WTC11 (cell line): ENCODE data around the gene IGF2BP1. TPM values are rescaled to one million over a fixed set of nuclear protein-coding genes. Genes with fewer than 3 reads are reported as not detected.
A peak's percentile ranks its signal among the peaks of the same experiment; 100 is the strongest.

Experiments
- ATAC-seq: fragments of 200-7000 bp; cut with Tn5 transposase; 2 replicates; pipeline ENCODE4 v1.10.0; 2021; ENCODE audit warnings: mild to moderate bottlenecking, moderate library complexity
- CTCF ChIA-PET: fragments of 300-600 bp; sonication (Branson Sonifier 250); formaldehyde crosslinking; loops from one replicate; lab custom pipeline; 2021; ENCODE audit warnings: antibody characterized with exemption; lab: Charles Lee
- POLR2A ChIA-PET: fragments of 350-600 bp; sonication (Branson Sonifier 250); formaldehyde crosslinking; loops from one replicate; lab custom pipeline; 2021; ENCODE audit warnings: antibody characterized with exemption; lab: Charles Lee
- DNase-seq: peaks from one replicate; pipeline ENCODE4 v3.0.0; 2021; ENCODE audit warnings: low spot score
- H3K27ac Mint-ChIP-seq: 2 replicates; pipeline ENCODE4 v1.8.0; 2021; ENCODE audit warnings: mixed read lengths
- H3K27me3 Mint-ChIP-seq: 2 replicates; pipeline ENCODE4 v1.8.0; 2021; ENCODE audit warnings: low read depth, mild to moderate bottlenecking, moderate library complexity, mixed read lengths
- H3K36me3 Mint-ChIP-seq: 2 replicates; pipeline ENCODE4 v1.8.0; 2021; ENCODE audit warnings: mixed read lengths
- H3K4me1 Mint-ChIP-seq: 2 replicates; pipeline ENCODE4 v1.8.0; 2022; ENCODE audit warnings: mixed read lengths
- H3K4me3 Mint-ChIP-seq: 2 replicates; pipeline ENCODE4 v1.8.0; 2021; ENCODE audit warnings: mild to moderate bottlenecking, moderate library complexity, mixed read lengths
- H3K9me3 Mint-ChIP-seq: 2 replicates; pipeline ENCODE4 v1.8.0; 2021; ENCODE audit warnings: mixed read lengths
- ARID4B ChIP-seq: sonication (generic); formaldehyde crosslinking; IDR thresholded peaks from 2 replicates; pipeline ENCODE4 v1.8.0; 2023; ENCODE audit warnings: missing genetic modification reagents, mild to moderate bottlenecking, borderline replicate concordance
- CTCF ChIP-seq: fragments of 200-600 bp; IDR thresholded peaks from 2 replicates; pipeline ENCODE4 v1.8.0; 2022; ENCODE audit warnings: antibody characterized with exemption
- E2F1 ChIP-seq: sonication (generic); formaldehyde crosslinking; IDR thresholded peaks from 2 replicates; pipeline ENCODE4 v1.8.0; 2022; ENCODE audit warnings: mild to moderate bottlenecking, missing genetic modification reagents
- E2F5 ChIP-seq: sonication (generic); formaldehyde crosslinking; IDR thresholded peaks from 2 replicates; pipeline ENCODE4 v1.8.1; 2022; ENCODE audit warnings: mild to moderate bottlenecking, moderate library complexity, missing genetic modification reagents
- ERG ChIP-seq: fragments of 250-450 bp; sonication (Bioruptor Pico); IDR thresholded peaks from 2 replicates; pipeline ENCODE4 v1.8.0; 2021; ENCODE audit warnings: mild to moderate bottlenecking
- ESRRA ChIP-seq: sonication (generic); formaldehyde crosslinking; IDR thresholded peaks from 2 replicates; pipeline ENCODE4 v1.8.1; 2022; ENCODE audit warnings: mild to moderate bottlenecking, missing genetic modification reagents, borderline replicate concordance
- FOXJ3 ChIP-seq: sonication (generic); formaldehyde crosslinking; IDR thresholded peaks from 2 replicates; pipeline ENCODE4 v1.9.0; 2021; ENCODE audit warnings: missing genetic modification reagents, mild to moderate bottlenecking, borderline replicate concordance
- GABPB1 ChIP-seq: sonication (generic); formaldehyde crosslinking; IDR thresholded peaks from 2 replicates; pipeline ENCODE4 v1.8.1; 2023; ENCODE audit warnings: mild to moderate bottlenecking, missing genetic modification reagents
- GTF2I ChIP-seq: fragments of 250-450 bp; sonication (Bioruptor Pico); conservative IDR thresholded peaks from 2 replicates; pipeline ENCODE4 v1.4.0; 2021; ENCODE audit warnings: mild to moderate bottlenecking
- IRF1 ChIP-seq: sonication (generic); formaldehyde crosslinking; IDR thresholded peaks from 2 replicates; pipeline ENCODE4 v1.8.0; 2023; ENCODE audit warnings: missing genetic modification reagents
- IRF2 ChIP-seq: sonication (generic); formaldehyde crosslinking; IDR thresholded peaks from 2 replicates; pipeline ENCODE4 v1.8.0; 2022; ENCODE audit warnings: low read depth, missing genetic modification reagents, borderline replicate concordance
- JAZF1 ChIP-seq: fragments of 250-450 bp; sonication (Bioruptor Pico); IDR thresholded peaks from 2 replicates; pipeline ENCODE4 v1.9.0; 2021; ENCODE audit warnings: moderate library complexity, mild to moderate bottlenecking, inconsistent platforms
- NR3C1 ChIP-seq: sonication (generic); formaldehyde crosslinking; conservative IDR thresholded peaks from 2 replicates; pipeline ENCODE4 v1.8.1; 2023; ENCODE audit warnings: low read depth, mild to moderate bottlenecking, missing genetic modification reagents
- PREB ChIP-seq: sonication (generic); formaldehyde crosslinking; IDR thresholded peaks from 2 replicates; pipeline ENCODE4 v1.8.1; 2022; ENCODE audit warnings: mild to moderate bottlenecking, missing genetic modification reagents, moderate library complexity, borderline replicate concordance
- ZMAT4 ChIP-seq: fragments of 250-450 bp; sonication (Bioruptor Pico); IDR thresholded peaks from 2 replicates; pipeline ENCODE4 v1.9.0; 2021; ENCODE audit warnings: mild to moderate bottlenecking
- ZNF263 ChIP-seq: sonication (generic); formaldehyde crosslinking; IDR thresholded peaks from 2 replicates; pipeline ENCODE4 v1.8.1; 2022; ENCODE audit warnings: low read depth, mild to moderate bottlenecking, moderate library complexity, missing genetic modification reagents
- ZNF317 ChIP-seq: sonication (generic); formaldehyde crosslinking; IDR thresholded peaks from 2 replicates; pipeline ENCODE4 v1.8.1; 2023; ENCODE audit warnings: low read depth, mild to moderate bottlenecking, moderate library complexity, missing genetic modification reagents, borderline replicate concordance
- ZNF423 ChIP-seq: fragments of 250-450 bp; sonication (Bioruptor Pico); IDR thresholded peaks from 2 replicates; pipeline ENCODE4 v2.1.2; 2022; ENCODE audit warnings: mild to moderate bottlenecking, moderate library complexity
- ZNF512 ChIP-seq: sonication (generic); formaldehyde crosslinking; IDR thresholded peaks from 2 replicates; pipeline ENCODE4 v1.8.1; 2022; ENCODE audit warnings: missing genetic modification reagents, borderline replicate concordance
- ZNF671 ChIP-seq: fragments of 250-450 bp; sonication (Bioruptor Pico); IDR thresholded peaks from 2 replicates; pipeline ENCODE4 v1.8.0; 2021; ENCODE audit warnings: mild to moderate bottlenecking
- total RNA-seq: library from RNA; stranded (reverse); gene quantifications from 3 replicates; pipeline ENCODE4 v1.2.3, GENCODE V29; 2021

The IGF2BP1 gene
- total RNA-seq, 1 experiment from 2014 or later: 392 TPM

- no peak for TF ChIP-seq ZNF423 (CRISPR knock-in tag)
- TF ChIP-seq CTCF: no peak
- no peak for TF ChIP-seq ZMAT4
- TF ChIP-seq PREB (CRISPR knock-in tag): no peak
- TF ChIP-seq ZNF671: no peak
- no peak for TF ChIP-seq GABPB1 (CRISPR knock-in tag)
- TF ChIP-seq E2F5: no peak
- no peak for TF ChIP-seq IRF2
- TF ChIP-seq NR3C1 (CRISPR knock-in tag): no peak
- no peak for TF ChIP-seq FOXJ3 (CRISPR knock-in tag)
- no peak for TF ChIP-seq IRF1 (CRISPR knock-in tag)
- TF ChIP-seq ESRRA: no peak
- TF ChIP-seq ZNF263: no peak
Measured at GRCh38 chr17:49018116-49018612, 21.0 kb downstream of the IGF2BP1 start (continued).

GRCh38 chr17:49018748-49019147, 21.6 kb downstream of the IGF2BP1 start:
- Mint-ChIP-seq H3K4me1 (peaks cover 80% of the 10 kb centered on the region), H3K36me3 (peaks cover 24% of the 10 kb centered on the region), H3K9me3 (no peaks in the 10 kb centered on the region), H3K4me3 (no peak overlapping the region), H3K27me3 (no peaks in the 10 kb centered on the region), H3K27ac (peak overlapping the region; percentile 84)
- ATAC-seq (no peak), DNase-seq (no peak)
- ChIA-PET POLR2A (interaction anchor here (0.6 kb wide), 1 partner anchor 491 kb away, joined by 5 read pairs; no protein-coding TSS in a partner anchor), CTCF (interaction anchor here (1.4 to 3.6 kb wide), 2 partner anchors 13 to 29 kb away, joined by 3 to 40 read pairs; no protein-coding TSS in a partner anchor)
- TF ChIP-seq JAZF1 (CRISPR knock-in tag): no peak
- TF ChIP-seq IRF2: no peak
- no peak for TF ChIP-seq ZNF512 (CRISPR knock-in tag)
- no peak for TF ChIP-seq GTF2I (CRISPR knock-in tag)
- no peak for TF ChIP-seq ZNF317
- no peak for TF ChIP-seq E2F1 (CRISPR knock-in tag)
- no peak for TF ChIP-seq FOXJ3 (CRISPR knock-in tag)
- no peak for TF ChIP-seq ERG (CRISPR knock-in tag)
- TF ChIP-seq ARID4B (CRISPR knock-in tag): no peak
